H9 (cell line): Measurements from ENCODE around the gene ATRNL1. TPM values are rescaled to one million over a fixed set of nuclear protein-coding genes. Genes with fewer than 3 reads are reported as not detected.

Source experiments
- DNase-seq: peaks from one replicate; pipeline ENCODE4 v3.0.0-alpha.2; 2017
- H2AFZ ChIP-seq: one replicate; pipeline ENCODE4 v1.6.1; 2013; ENCODE audit warnings: mild to moderate bottlenecking, low read length, control low read depth, moderate library complexity
- H2AK5ac ChIP-seq: 2 replicates; pipeline ENCODE4 v1.6.1; 2013; ENCODE audit warnings: low read length, control low read depth, mixed read lengths; ENCODE audit not compliant: insufficient read length
- H2BK120ac ChIP-seq: one replicate; pipeline ENCODE4 v1.6.1; 2013; ENCODE audit warnings: low read depth, mild to moderate bottlenecking, low read length, control low read depth, inconsistent platforms; ENCODE audit not compliant: poor library complexity, severe bottlenecking
- H2BK12ac ChIP-seq: 2 replicates; pipeline ENCODE4 v1.6.1; 2013; ENCODE audit warnings: low read length, control low read depth, mixed read lengths, low read depth; ENCODE audit not compliant: insufficient read length
- H2BK15ac ChIP-seq: 2 replicates; pipeline ENCODE4 v1.6.1; 2013; ENCODE audit warnings: low read depth, low read length, control low read depth
- H2BK20ac ChIP-seq: one replicate; pipeline ENCODE4 v1.6.1; 2013; ENCODE audit warnings: low read depth, mild to moderate bottlenecking, low read length, control low read depth, inconsistent platforms; ENCODE audit not compliant: poor library complexity, severe bottlenecking
- H2BK5ac ChIP-seq: 2 replicates; pipeline ENCODE4 v1.6.1; 2013; ENCODE audit warnings: low read length, control low read depth, mixed read lengths; ENCODE audit not compliant: insufficient read length
- H3K14ac ChIP-seq: 2 replicates; pipeline ENCODE4 v1.6.1; 2013; ENCODE audit warnings: low read length, control low read depth; ENCODE audit not compliant: insufficient read depth
- H3K18ac ChIP-seq: 2 replicates; pipeline ENCODE4 v1.6.1; 2013; ENCODE audit warnings: low read depth, mild to moderate bottlenecking, mixed read lengths, low read length, control low read depth; ENCODE audit not compliant: insufficient read length
- H3K23ac ChIP-seq: 2 replicates; pipeline ENCODE4 v1.6.1; 2013; ENCODE audit warnings: low read length, control low read depth, mixed read lengths, low read depth; ENCODE audit not compliant: insufficient read length
- H3K23me2 ChIP-seq: 2 replicates; pipeline ENCODE4 v1.6.1; 2013; ENCODE audit warnings: low read depth, mild to moderate bottlenecking, mixed read lengths, low read length, control low read depth; ENCODE audit not compliant: insufficient read length, poor library complexity, severe bottlenecking
- H3K27ac ChIP-seq: 2 replicates; pipeline ENCODE4 v1.5.1; 2013; ENCODE audit warnings: low read length, control low read depth, mixed read lengths, low read depth; ENCODE audit not compliant: insufficient read length
- H3K27me3 ChIP-seq: 2 replicates; pipeline ENCODE4 v1.6.1; 2013; ENCODE audit warnings: low read length, control low read depth, inconsistent platforms; ENCODE audit not compliant: insufficient read depth
- H3K4ac ChIP-seq: 2 replicates; pipeline ENCODE4 v1.6.1; 2013; ENCODE audit warnings: low read depth, mild to moderate bottlenecking, control low read depth, inconsistent platforms, low read length, moderate library complexity
- H3K4me1 ChIP-seq: 2 replicates; pipeline ENCODE4 v1.6.1; 2013; ENCODE audit warnings: low read length, control low read depth, inconsistent platforms; ENCODE audit not compliant: insufficient read depth
- H3K4me2 ChIP-seq: 2 replicates; pipeline ENCODE4 v1.6.1; 2013; ENCODE audit warnings: low read length, control low read depth, mixed read lengths; ENCODE audit not compliant: insufficient read length, insufficient read depth
- H3K56ac ChIP-seq: 2 replicates; pipeline ENCODE4 v1.6.1; 2013; ENCODE audit warnings: low read depth, mild to moderate bottlenecking, mixed read lengths, low read length, control low read depth; ENCODE audit not compliant: insufficient read length
- H3K79me1 ChIP-seq: 2 replicates; pipeline ENCODE4 v1.6.1; 2013; ENCODE audit warnings: low read depth, mild to moderate bottlenecking, moderate library complexity, low read length, control low read depth, inconsistent platforms; ENCODE audit not compliant: insufficient read depth, poor library complexity, severe bottlenecking
- H3K79me2 ChIP-seq: 2 replicates; pipeline ENCODE4 v1.6.1; 2013; ENCODE audit warnings: low read length, control low read depth, inconsistent platforms; ENCODE audit not compliant: insufficient read depth
- H3K9ac ChIP-seq: 2 replicates; pipeline ENCODE4 v1.6.1; 2013; ENCODE audit warnings: low read length, control low read depth, mixed read lengths; ENCODE audit not compliant: insufficient read length; ENCODE audit errors: extremely low read depth
- H3K9me3 ChIP-seq: one replicate; pipeline ENCODE4 v1.6.1; 2013; ENCODE audit warnings: low read depth, low read length, inconsistent platforms; ENCODE audit not compliant: control insufficient read depth
- H3T11ph ChIP-seq: one replicate; pipeline ENCODE4 v1.6.1; 2013; ENCODE audit warnings: mild to moderate bottlenecking, low read length, control low read depth, inconsistent platforms
- H4K20me1 ChIP-seq: one replicate; pipeline ENCODE4 v1.6.1; 2013; ENCODE audit not compliant: control insufficient read depth, insufficient read length, insufficient read depth
- H4K5ac ChIP-seq: 2 replicates; pipeline ENCODE4 v1.6.1; 2013; ENCODE audit warnings: low read depth, mild to moderate bottlenecking, mixed read lengths, low read length, control low read depth; ENCODE audit not compliant: insufficient read length
- H4K8ac ChIP-seq: replicated peaks from 2 replicates; pipeline ENCODE4 v1.6.1; 2013; ENCODE audit warnings: low read length, control low read depth, mixed read lengths, low read depth; ENCODE audit not compliant: insufficient read length
- H4K91ac ChIP-seq: 2 replicates; pipeline ENCODE4 v1.6.1; 2013; ENCODE audit warnings: low read depth, mild to moderate bottlenecking, moderate library complexity, mixed read lengths, low read length, control low read depth; ENCODE audit not compliant: insufficient read length
- H3K27ac Mint-ChIP-seq, 3 experiments: 2 replicates in 2 of 3; 3 replicates in 1 of 3; pipeline ENCODE4 v1.8.0; 2020 to 2021; ENCODE audit warnings: mixed read lengths in 3 of 3, mild to moderate bottlenecking in 1 of 3, moderate library complexity in 1 of 3
- H3K27me3 Mint-ChIP-seq: 2 replicates; pipeline ENCODE4 v1.8.0; 2021; ENCODE audit warnings: low read depth, mild to moderate bottlenecking, moderate library complexity, mixed read lengths
- H3K36me3 Mint-ChIP-seq, 3 experiments: 2 replicates in 2 of 3; 3 replicates in 1 of 3; pipeline ENCODE4 v1.8.0; 2020 to 2021; ENCODE audit warnings: low read depth in 3 of 3, mixed read lengths in 3 of 3; ENCODE audit not compliant: insufficient read depth in 1 of 3
- H3K4me1 Mint-ChIP-seq, 2 experiments: 2 replicates each; pipeline ENCODE4 v1.8.0; 2020; ENCODE audit warnings: mixed read lengths in 2 of 2
- H3K4me3 Mint-ChIP-seq, 2 experiments: 2 replicates in 1 of 2; 3 replicates in 1 of 2; pipeline ENCODE4 v1.8.0; 2020 to 2021; ENCODE audit warnings: mild to moderate bottlenecking in 2 of 2, mixed read lengths in 2 of 2, moderate library complexity in 1 of 2
- H3K9me3 Mint-ChIP-seq, 2 experiments: 2 replicates in 1 of 2; 3 replicates in 1 of 2; pipeline ENCODE4 v1.8.0; 2020; ENCODE audit warnings: mild to moderate bottlenecking in 2 of 2, mixed read lengths in 2 of 2, moderate library complexity in 1 of 2
- CTCF ChIP-seq: fragments of 200-600 bp; sonication (generic); conservative IDR thresholded peaks from 3 replicates; pipeline ENCODE4 v1.8.0; 2021; ENCODE audit warnings: antibody characterized with exemption, mild to moderate bottlenecking
- WGBS: extraction: QIAGEN DNeasy Blood & Tissue Kit; methylation state at CpG from one replicate; pipeline ENCODE4 v1.1.7; 2013; ENCODE audit warnings: missing lambda C conversion rate, low lambda C conversion rate, mixed read lengths; ENCODE audit not compliant: insufficient read length; ENCODE audit errors: extremely low coverage; 5-methylcytosine and 5-hydroxymethylcytosine counted together
- total RNA-seq: library from RNA; stranded (reverse); gene quantifications from 2 replicates; pipeline ENCODE4 v1.2.1, GENCODE V29; 2021

ATRNL1 gene
- total RNA-seq, 1 experiment from 2014 or later, result 9.2 TPM

- Histone ChIP-seq H2BK15ac (no peak overlapping the region), H3K14ac (no peak overlapping the region), H3T11ph (no peak overlapping the region), H3K23me2 (no peaks in the 10 kb centered on the region), H2BK20ac (no peak overlapping the region), H4K8ac (no peak overlapping the region), H4K20me1 (no peaks in the 10 kb centered on the region), H2AK5ac (no peak overlapping the region), H2AFZ (no peak overlapping the region), H3K9me3 (no peaks in the 10 kb centered on the region), H3K23ac (no peak overlapping the region), H4K91ac (no peak overlapping the region), H3K27ac (no peak overlapping the region), H2BK5ac (no peak overlapping the region), H3K56ac (no peak overlapping the region), H3K9ac (no peak overlapping the region), H3K27me3 (no peaks in the 10 kb centered on the region), H3K79me1 (no peaks in the 10 kb centered on the region), H3K79me2 (no peaks in the 10 kb centered on the region), H4K5ac (no peak overlapping the region), H2BK120ac (no peak overlapping the region), H3K4me1 (no peaks in the 10 kb centered on the region), H3K18ac (no peak overlapping the region), H3K4me2 (no peak overlapping the region), H3K4ac (no peak overlapping the region), H2BK12ac (no peak overlapping the region)
- H3K4me3 Mint-ChIP-seq, result no peak overlapping the region
- H3K36me3 Mint-ChIP-seq, result no peaks in the 10 kb centered on the region
- H3K9me3 Mint-ChIP-seq, result no peaks in the 10 kb centered on the region
- no peak overlapping the region for H3K27ac Mint-ChIP-seq
- DNase-seq, result no peak
- WGBS, result no CpG with 5 or more reads among the region's 2 CpGs
- TF ChIP-seq CTCF, result no peak
- 0 out of 4 replicates have a peak, but pooled peaks cover 2 to 3% of the 10 kb centered on the region in 2 experiments for H3K4me1 Mint-ChIP-seq
- no peaks in the 10 kb centered on the region for H3K27me3 Mint-ChIP-seq
Observed at GRCh38 chr10:115932099-115932498, 838.9 kb downstream of the ATRNL1 start.
